Thyroid gland (tissue), 4 donors: Measurements from ENCODE around the gene WNT11. TPM values are rescaled to one million over a fixed set of nuclear protein-coding genes. Genes with fewer than 3 reads are reported as not detected.
A peak's percentile ranks its signal among the peaks of the same experiment; 100 is the strongest.

Source experiments
- DNase-seq, 2 donors: peaks; one replicate each; pipeline ENCODE4 v3.0.0-alpha.2; 2019
- H3K27ac ChIP-seq, 3 donors: fragments of 200-600 bp; sonication (generic); 1 replicate in 2 of 3; 2 replicates in 1 of 3; pipeline ENCODE4 v1.5.1; 2016 to 2019; ENCODE audit warnings: mild to moderate bottlenecking in 1 of 3, moderate library complexity in 1 of 3
- H3K27me3 ChIP-seq: fragments of 200-600 bp; sonication (generic); one replicate; pipeline ENCODE4 v1.5.1; 2019
- H3K36me3 ChIP-seq, 2 donors: fragments of 200-600 bp; sonication (generic); one replicate each; pipeline ENCODE4 v1.5.1; 2016 to 2019
- H3K4me1 ChIP-seq, 2 donors: fragments of 200-600 bp; sonication (generic); one replicate each; pipeline ENCODE4 v1.5.1; 2017 to 2019
- H3K4me3 ChIP-seq, 3 donors: fragments of 200-600 bp; sonication (generic); replicated peaks in 1 of 3; 1 replicate in 2 of 3; 2 replicates in 1 of 3; pipeline ENCODE4 v1.5.1; 2016; ENCODE audit warnings: mild to moderate bottlenecking in 1 of 3
- H3K9me3 ChIP-seq: fragments of 200-600 bp; sonication (generic); one replicate; pipeline ENCODE4 v1.5.1; 2017
- CTCF ChIP-seq, 6 experiments: fragments of 200-600 bp in 3 of 6; fragments of 450-650 bp in 3 of 6; sonication (generic) in 3 of 6; IDR thresholded peaks; one replicate each; pipeline ENCODE4 v1.5.1; 2016 to 2019; ENCODE audit warnings: antibody characterized with exemption in 6 of 6, mild to moderate bottlenecking in 2 of 6, inconsistent platforms in 1 of 6, moderate library complexity in 1 of 6
- POLR2A ChIP-seq, 2 donors: fragments of 450-650 bp; IDR thresholded peaks; one replicate each; pipeline ENCODE4 v1.6.1; 2017; ENCODE audit warnings: antibody characterized with exemption in 2 of 2, mild to moderate bottlenecking in 2 of 2, moderate library complexity in 1 of 2
- WGBS, 2 donors: methylation state at CpG; one replicate each; pipeline ENCODE4 v1.1.5; 2017; 5-methylcytosine and 5-hydroxymethylcytosine counted together
- intact Hi-C: fragments of 100-400 bp; cut with DNase I; formaldehyde crosslinking; loops from one replicate; pipeline ENCODE4 v1.15.1; 2023
- total RNA-seq, 4 donors: library from RNA; depleted of rRNA; stranded (reverse); fragments of >200 nt; gene quantifications; one replicate each; pipeline ENCODE4 v1.2.3, GENCODE V29; 2016

Gene WNT11
- total RNA-seq, 4 donors from 2014 or later = 7.3 to 31.5 (median 10.7) TPM

GRCh38 chr11:76208438-76209374 lies 2.4 kb upstream of the WNT11 start:
- 2% methylated on average over 19 to 35 of the region's 79 CpGs for WGBS, 2 donors
- H3K27ac ChIP-seq = peak overlapping the region in 2 of 3 donors; percentile 56 to 67
- H3K27me3 ChIP-seq = no peaks in the 10 kb centered on the region
- H3K4me3 ChIP-seq = peak overlapping the region in 2 of 3 donors; percentile 0 to 46
- peak; percentile 60 to 90 (median 76) for TF ChIP-seq CTCF (IDR thresholded peaks at IDR 0.05)
- no peak for TF ChIP-seq POLR2A (IDR thresholded peaks at IDR 0.05)
- no peaks in the 10 kb centered on the region for H3K36me3 ChIP-seq
- H3K4me1 ChIP-seq = peaks cover 30 to 46% of the 10 kb centered on the region in 2 donors
- intact Hi-C loops = loop anchor here (2.0 kb wide), 1 partner anchor 110 kb away; no protein-coding TSS in a partner anchor
- peak; percentile 64 to 74 for DNase-seq
- H3K9me3 ChIP-seq = no peaks in the 10 kb centered on the region

- H3K36me3 ChIP-seq = no peaks in the 10 kb centered on the region
- H3K27me3 ChIP-seq = no peaks in the 10 kb centered on the region
- H3K4me3 ChIP-seq = peak overlapping the region in 2 of 3 donors; percentile 6 to 46
- no peak for TF ChIP-seq POLR2A (IDR thresholded peaks at IDR 0.05)
- peak; percentile 67 to 97 (median 92) for TF ChIP-seq CTCF (IDR thresholded peaks at IDR 0.05)
- peak; percentile 70 to 71 for DNase-seq
- H3K27ac ChIP-seq = peak overlapping the region in 2 of 3 donors; percentile 56 to 67
- peaks cover 30 to 46% of the 10 kb centered on the region in 2 donors for H3K4me1 ChIP-seq
- intact Hi-C loops = loop anchor here (2.0 kb wide), 1 partner anchor 111 kb away; no protein-coding TSS in a partner anchor
- WGBS, 2 donors = 0 to 2% methylated on average over 30 to 42 of the region's 55 CpGs
- H3K9me3 ChIP-seq = no peaks in the 10 kb centered on the region
Observed at GRCh38 chr11:76207642-76208401, 1.5 kb upstream of the WNT11 start.

GRCh38 chr11:76206077-76206326 lies 300 bp downstream of the WNT11 start:
- Histone ChIP-seq H3K27me3 (no peaks in the 10 kb centered on the region), H3K27ac (no peak overlapping the region), H3K36me3 (no peaks in the 10 kb centered on the region), H3K9me3 (no peaks in the 10 kb centered on the region), H3K4me3 (peak overlapping the region in 1 of 3 donors; percentile 46), H3K4me1 (peaks cover 30 to 45% of the 10 kb centered on the region in 2 donors)
- 34 to 78% methylated on average over 6 to 7 of the region's 18 CpGs for WGBS, 2 donors
- intact Hi-C loops = no loop called here
- TF ChIP-seq POLR2A (IDR thresholded peaks at IDR 0.05) = no peak
- no peak for TF ChIP-seq CTCF (IDR thresholded peaks at IDR 0.05)
- no peak for DNase-seq

GRCh38 chr11:76205252-76206076 lies 838 bp downstream of the WNT11 start:
- no peak overlapping the region for H3K27ac ChIP-seq
- H3K4me3 ChIP-seq = peak overlapping the region in 1 of 3 donors; percentile 46
- peaks cover 30 to 40% of the 10 kb centered on the region in 2 donors for H3K4me1 ChIP-seq
- no peaks in the 10 kb centered on the region for H3K9me3 ChIP-seq
- H3K27me3 ChIP-seq = no peaks in the 10 kb centered on the region
- no peak for DNase-seq
- TF ChIP-seq POLR2A (IDR thresholded peaks at IDR 0.05) (no peak), CTCF (IDR thresholded peaks at IDR 0.05) (no peak)
- 61 to 69% methylated on average over 22 to 23 of the region's 23 CpGs for WGBS, 2 donors
- H3K36me3 ChIP-seq = no peaks in the 10 kb centered on the region
- intact Hi-C loops = no loop called here
